Measurements from ENCODE around the gene HS1BP3. TPM values are rescaled to one million over a fixed set of nuclear protein-coding genes. Genes with fewer than 3 reads are reported as not detected.

HS1BP3 gene
- total and polyA plus RNA-seq, 2 donors (not counting 3 experiments of a cell fraction or from before 2014, with no cell fraction given) = 27.4 to 33.1 TPM

DNA sequence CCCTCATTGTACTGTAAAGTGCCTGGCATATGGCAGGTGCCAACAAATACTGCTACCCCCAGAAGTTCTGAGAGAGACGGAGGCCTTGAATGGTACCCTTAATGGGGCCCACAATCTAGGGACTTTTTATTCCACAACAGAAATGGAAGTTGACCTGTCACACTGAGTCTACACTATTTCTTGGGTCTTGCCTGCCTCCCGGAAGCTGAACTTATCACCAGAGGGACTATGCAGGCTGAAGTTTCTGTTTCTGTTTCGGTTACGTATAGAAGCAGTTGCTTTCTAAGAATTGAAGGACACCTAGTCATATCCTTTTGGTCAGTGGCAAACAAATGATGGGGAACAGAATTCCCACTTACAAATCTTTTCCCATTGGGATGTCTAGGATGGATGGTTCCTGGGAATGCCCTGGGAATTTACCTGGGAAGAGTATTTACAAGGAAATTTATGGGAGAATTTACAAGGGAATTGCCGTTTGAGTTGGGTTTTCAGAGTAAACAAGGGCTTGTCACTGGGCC lies 74.2 kb downstream of the HS1BP3 start:
- intact Hi-C loops (cut with micrococcal nuclease) = no loop called here
- DNase-seq (ENCODE audit: low read depth, low spot score) = peak; percentile 47
- no peak overlapping the region for H3K4me3 ChIP-seq (replicated peaks in 1 of 3; ENCODE audit: insufficient read depth in 1 of 3, low read depth in 1 of 3, low read length in 3 of 3)
- H3K9me1 ChIP-seq (replicated peaks; ENCODE audit: control insufficient read depth, extremely low read depth, insufficient read depth, low read length) = no peaks in the 10 kb centered on the region
- H3K27ac ChIP-seq (ENCODE audit: insufficient read depth, low read depth, low read length) = peak overlapping the region; percentile 100
- H2AFZ ChIP-seq (ENCODE audit: low read depth, low read length) = no peak overlapping the region
- H3K4me2 ChIP-seq (ENCODE audit: insufficient read depth, low read length) = no peak overlapping the region
- no peaks in the 10 kb centered on the region for H3K36me3 ChIP-seq (ENCODE audit: control insufficient read depth in 2 of 2, extremely low read depth in 1 of 2, insufficient read depth in 2 of 2, low read length in 2 of 2)
- dilution Hi-C loops (cut with MboI; ENCODE audit: extremely low pct_ligation_motif_present, low sequenced_read_pairs) = no loop called here
- no TSS peak for BruUV-seq (replicated peaks)
- peaks cover 90% of the 10 kb centered on the region for H3K4me1 ChIP-seq (ENCODE audit: control insufficient read depth, extremely low read depth, insufficient read depth, low read length)
- H3K79me2 ChIP-seq (ENCODE audit: control insufficient read depth, insufficient read depth, low read length) = no peaks in the 10 kb centered on the region
- no peaks in the 10 kb centered on the region for H3K9me3 ChIP-seq (replicated peaks; ENCODE audit: control insufficient read depth, insufficient read depth, low read length)
- ChIA-PET POLR2A (interaction anchor here (0.7 to 11.7 kb wide), 2 partner anchors 127 to 132 kb away, joined by 4 to 310 read pairs; partner anchors contain the start of gene RHOB), CTCF (interaction anchor here (3.8 to 10.5 kb wide), 2 partner anchors 41 to 126 kb away, joined by 17 to 78 read pairs; no protein-coding TSS in a partner anchor)
- H4K20me1 ChIP-seq (replicated peaks; ENCODE audit: control insufficient read depth, extremely low read depth, insufficient read depth, low read length) = no peaks in the 10 kb centered on the region
- no peak for FAIRE-seq
- TF ChIP-seq JUN (IDR thresholded peaks at IDR 0.05; ENCODE audit: borderline replicate concordance, insufficient read depth, insufficient read length, low read depth) (peak; percentile 6), POLR2AphosphoS5 (IDR thresholded peaks at IDR 0.05; ENCODE audit: insufficient read depth, low read depth, low read length) (no peak)
- no peaks in the 10 kb centered on the region for H3K27me3 ChIP-seq (ENCODE audit: control insufficient read depth in 2 of 2, insufficient read depth in 2 of 2, low read length in 2 of 2)
- peak overlapping the region; percentile 19 for H3K9ac ChIP-seq (replicated peaks; ENCODE audit: extremely low read depth, insufficient read depth, low read length)

DNA sequence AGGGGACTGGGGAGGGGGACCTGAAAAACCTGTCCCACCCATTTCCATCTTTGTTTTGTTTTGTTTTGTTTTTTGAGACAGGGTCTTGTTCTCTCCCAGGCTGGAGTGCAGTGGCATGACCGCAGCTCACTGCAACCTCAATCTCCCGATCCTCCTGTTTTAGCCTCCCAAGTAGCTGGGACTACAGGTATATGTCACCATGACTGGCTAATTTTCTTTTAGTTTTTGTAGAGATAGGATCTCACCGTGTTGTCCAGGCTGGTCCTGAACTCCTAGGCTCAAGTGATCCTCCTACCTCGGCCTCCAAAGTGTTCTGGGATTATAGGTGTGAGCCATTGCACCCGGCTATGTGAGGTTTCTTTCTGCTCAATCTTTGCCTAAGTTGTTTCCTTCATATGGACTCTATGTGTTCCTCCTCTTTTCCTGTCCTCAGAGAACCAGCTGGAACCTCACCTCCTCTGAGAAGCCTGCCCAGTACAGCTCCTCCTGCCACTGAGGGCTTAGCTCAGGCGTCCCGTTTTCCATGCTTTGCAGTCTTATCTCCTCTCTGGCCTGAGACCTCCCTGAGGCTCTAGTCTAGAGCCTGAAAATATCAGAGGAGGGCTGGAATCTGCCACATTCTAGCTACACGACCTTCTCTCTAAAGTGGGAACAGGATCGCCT lies 74.8 kb downstream of the HS1BP3 start:
- CTCF ChIA-PET = interaction anchor here (3.8 to 10.5 kb wide), 2 partner anchors 41 to 125 kb away, joined by 17 to 78 read pairs; no protein-coding TSS in a partner anchor
- TF ChIP-seq GATA2 (IDR thresholded peaks at IDR 0.05; ENCODE audit: insufficient read depth, insufficient read length, low read depth, low read length) (no peak), JUN (IDR thresholded peaks at IDR 0.05; ENCODE audit: borderline replicate concordance, insufficient read depth, insufficient read length, low read depth) (no peak), EZH2 (IDR thresholded peaks at IDR 0.05; ENCODE audit: borderline replicate concordance, low read depth, low read length, severe bottlenecking) (no peak), MYC (IDR thresholded peaks at IDR 0.05; ENCODE audit: low read depth, low read length) (no peak), FOS (IDR thresholded peaks at IDR 0.05; ENCODE audit: borderline replicate concordance, insufficient read depth, low read length) (no peak), POLR2AphosphoS5 (IDR thresholded peaks at IDR 0.05; ENCODE audit: insufficient read depth, low read depth, low read length) (no peak), POLR2A (IDR thresholded peaks at IDR 0.05; ENCODE audit: low read depth, low read length) (no peak)
- TF ChIP-seq, protein P1, sequence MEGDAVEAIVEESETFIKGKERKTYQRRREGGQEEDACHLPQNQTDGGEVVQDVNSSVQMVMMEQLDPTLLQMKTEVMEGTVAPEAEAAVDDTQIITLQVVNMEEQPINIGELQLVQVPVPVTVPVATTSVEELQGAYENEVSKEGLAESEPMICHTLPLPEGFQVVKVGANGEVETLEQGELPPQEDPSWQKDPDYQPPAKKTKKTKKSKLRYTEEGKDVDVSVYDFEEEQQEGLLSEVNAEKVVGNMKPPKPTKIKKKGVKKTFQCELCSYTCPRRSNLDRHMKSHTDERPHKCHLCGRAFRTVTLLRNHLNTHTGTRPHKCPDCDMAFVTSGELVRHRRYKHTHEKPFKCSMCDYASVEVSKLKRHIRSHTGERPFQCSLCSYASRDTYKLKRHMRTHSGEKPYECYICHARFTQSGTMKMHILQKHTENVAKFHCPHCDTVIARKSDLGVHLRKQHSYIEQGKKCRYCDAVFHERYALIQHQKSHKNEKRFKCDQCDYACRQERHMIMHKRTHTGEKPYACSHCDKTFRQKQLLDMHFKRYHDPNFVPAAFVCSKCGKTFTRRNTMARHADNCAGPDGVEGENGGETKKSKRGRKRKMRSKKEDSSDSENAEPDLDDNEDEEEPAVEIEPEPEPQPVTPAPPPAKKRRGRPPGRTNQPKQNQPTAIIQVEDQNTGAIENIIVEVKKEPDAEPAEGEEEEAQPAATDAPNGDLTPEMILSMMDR (IDR thresholded peaks at IDR 0.05; ENCODE audit: extremely low read depth in 1 of 2, insufficient read depth in 1 of 2, low read depth in 1 of 2, low read length in 2 of 2) = no peak
- TF ChIP-seq, protein P2, sequence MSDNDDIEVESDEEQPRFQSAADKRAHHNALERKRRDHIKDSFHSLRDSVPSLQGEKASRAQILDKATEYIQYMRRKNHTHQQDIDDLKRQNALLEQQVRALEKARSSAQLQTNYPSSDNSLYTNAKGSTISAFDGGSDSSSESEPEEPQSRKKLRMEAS (IDR thresholded peaks at IDR 0.05; ENCODE audit: insufficient read depth, insufficient read length) = no peak
- no peak for FAIRE-seq

More for the DNA sequence above, 74.8 kb downstream of the HS1BP3 start:
- dilution Hi-C loops (cut with MboI; ENCODE audit: extremely low pct_ligation_motif_present, low sequenced_read_pairs) (no loop called here), intact Hi-C loops (cut with micrococcal nuclease) (no loop called here)
- Histone ChIP-seq H4K20me1 (replicated peaks; ENCODE audit: control insufficient read depth, extremely low read depth, insufficient read depth, low read length) (no peaks in the 10 kb centered on the region), H3K79me2 (ENCODE audit: control insufficient read depth, insufficient read depth, low read length) (no peaks in the 10 kb centered on the region), H3K4me1 (ENCODE audit: control insufficient read depth, extremely low read depth, insufficient read depth, low read length) (peaks cover 96% of the 10 kb centered on the region), H2AFZ (ENCODE audit: low read depth, low read length) (no peak overlapping the region), H3K9me3 (replicated peaks; ENCODE audit: control insufficient read depth, insufficient read depth, low read length) (no peaks in the 10 kb centered on the region), H3K4me3 (replicated peaks in 1 of 3; ENCODE audit: insufficient read depth in 1 of 3, low read depth in 1 of 3, low read length in 3 of 3) (no peak overlapping the region), H3K9me1 (replicated peaks; ENCODE audit: control insufficient read depth, extremely low read depth, insufficient read depth, low read length) (no peaks in the 10 kb centered on the region), H3K27me3 (ENCODE audit: control insufficient read depth in 2 of 2, insufficient read depth in 2 of 2, low read length in 2 of 2) (no peaks in the 10 kb centered on the region), H3K9ac (replicated peaks; ENCODE audit: extremely low read depth, insufficient read depth, low read length) (peak overlapping the region; percentile 95), H3K27ac (ENCODE audit: insufficient read depth, low read depth, low read length) (peak overlapping the region; percentile 100), H3K36me3 (ENCODE audit: control insufficient read depth in 2 of 2, extremely low read depth in 1 of 2, insufficient read depth in 2 of 2, low read length in 2 of 2) (no peaks in the 10 kb centered on the region), H3K4me2 (ENCODE audit: insufficient read depth, low read length) (no peak overlapping the region)
- no TSS peak for BruUV-seq (replicated peaks)
- DNase-seq (ENCODE audit: low read depth, low spot score) = no peak
- POLR2A ChIA-PET = interaction anchor here (0.7 to 11.7 kb wide), 3 partner anchors 13 to 132 kb away, joined by 4 to 310 read pairs (median 4); partner anchors contain the start of gene RHOB
